Nephron (organoid): ENCODE results near the gene DACT2.
A peak's percentile ranks its signal among the peaks of the same experiment; 100 is the strongest.

ENCODE experiments used
- H3K27ac Mint-ChIP-seq, 3 experiments: 2 replicates each; pipeline ENCODE4 v1.8.0; 2020; ENCODE audit warnings: mixed read lengths in 3 of 3, mild to moderate bottlenecking in 2 of 3, moderate library complexity in 1 of 3
- H3K27me3 Mint-ChIP-seq: 2 replicates; pipeline ENCODE4 v1.8.0; 2021; ENCODE audit warnings: low read depth, mild to moderate bottlenecking, moderate library complexity, mixed read lengths
- H3K36me3 Mint-ChIP-seq: 2 replicates; pipeline ENCODE4 v1.8.0; 2020; ENCODE audit warnings: low read depth, mixed read lengths
- H3K4me1 Mint-ChIP-seq: 2 replicates; pipeline ENCODE4 v1.8.0; 2020; ENCODE audit warnings: mixed read lengths
- H3K4me3 Mint-ChIP-seq, 3 experiments: 2 replicates each; pipeline ENCODE4 v1.8.0; 2020; ENCODE audit warnings: mild to moderate bottlenecking in 3 of 3, mixed read lengths in 3 of 3, moderate library complexity in 2 of 3
- H3K9me3 Mint-ChIP-seq: 2 replicates; pipeline ENCODE4 v1.8.0; 2020; ENCODE audit warnings: mixed read lengths
- TF ChIP-seq, protein P1 (sequence below), 3 experiments: fragments of 200-600 bp; sonication (generic); IDR thresholded peaks; one replicate each; pipeline ENCODE4 v1.5.0; 2021; ENCODE audit warnings: antibody characterized with exemption in 3 of 3; ENCODE audit not compliant: unreplicated experiment in 3 of 3

Gene DACT2

DNA sequence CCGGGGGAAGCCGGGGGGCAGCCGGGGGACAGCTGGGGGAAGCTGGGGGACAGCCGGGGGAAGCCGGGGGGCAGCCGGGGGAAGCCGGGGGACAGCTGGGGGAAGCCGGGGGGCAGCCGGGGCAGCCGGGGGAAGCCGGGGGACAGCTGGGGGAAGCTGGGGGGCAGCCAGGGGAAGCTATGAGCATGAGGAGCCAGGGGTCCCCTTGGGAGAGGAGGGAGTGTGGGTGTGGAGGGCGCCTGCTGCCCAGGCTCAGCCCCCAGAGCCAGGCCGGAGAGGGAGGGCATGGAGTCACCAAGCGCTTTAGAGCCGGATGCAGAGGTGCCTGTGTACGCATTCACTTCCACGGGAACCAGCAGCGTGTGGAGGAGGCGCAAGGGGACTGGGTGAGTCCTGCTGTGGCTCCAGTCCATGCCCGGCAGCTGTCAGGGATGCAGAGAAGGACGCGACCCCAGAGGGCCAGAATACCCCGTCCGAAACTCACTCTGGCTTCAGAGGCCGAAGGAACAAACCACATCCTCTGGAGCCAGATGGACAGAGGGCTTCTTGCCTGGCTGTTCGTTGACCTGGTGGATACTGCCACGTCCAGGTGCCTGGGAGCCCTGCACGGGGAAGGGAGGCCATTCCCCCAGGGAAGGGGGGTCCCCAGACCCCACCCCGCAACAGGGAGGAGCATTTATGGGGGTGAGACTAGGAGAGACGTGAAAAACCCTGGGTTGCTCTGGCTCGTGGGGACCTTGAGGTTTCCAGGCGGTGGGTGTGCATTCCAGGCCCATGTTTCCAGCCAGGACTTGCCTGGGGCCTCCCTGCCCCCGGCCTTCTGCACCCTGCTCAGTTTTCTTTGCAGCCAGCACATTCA, 26.5 kb upstream of the DACT2 start:
- H3K27ac Mint-ChIP-seq, result no peak overlapping the region
- peaks cover 16% of the 10 kb centered on the region for H3K9me3 Mint-ChIP-seq
- peaks cover 35% of the 10 kb centered on the region for H3K27me3 Mint-ChIP-seq
- TF ChIP-seq, protein P1, sequence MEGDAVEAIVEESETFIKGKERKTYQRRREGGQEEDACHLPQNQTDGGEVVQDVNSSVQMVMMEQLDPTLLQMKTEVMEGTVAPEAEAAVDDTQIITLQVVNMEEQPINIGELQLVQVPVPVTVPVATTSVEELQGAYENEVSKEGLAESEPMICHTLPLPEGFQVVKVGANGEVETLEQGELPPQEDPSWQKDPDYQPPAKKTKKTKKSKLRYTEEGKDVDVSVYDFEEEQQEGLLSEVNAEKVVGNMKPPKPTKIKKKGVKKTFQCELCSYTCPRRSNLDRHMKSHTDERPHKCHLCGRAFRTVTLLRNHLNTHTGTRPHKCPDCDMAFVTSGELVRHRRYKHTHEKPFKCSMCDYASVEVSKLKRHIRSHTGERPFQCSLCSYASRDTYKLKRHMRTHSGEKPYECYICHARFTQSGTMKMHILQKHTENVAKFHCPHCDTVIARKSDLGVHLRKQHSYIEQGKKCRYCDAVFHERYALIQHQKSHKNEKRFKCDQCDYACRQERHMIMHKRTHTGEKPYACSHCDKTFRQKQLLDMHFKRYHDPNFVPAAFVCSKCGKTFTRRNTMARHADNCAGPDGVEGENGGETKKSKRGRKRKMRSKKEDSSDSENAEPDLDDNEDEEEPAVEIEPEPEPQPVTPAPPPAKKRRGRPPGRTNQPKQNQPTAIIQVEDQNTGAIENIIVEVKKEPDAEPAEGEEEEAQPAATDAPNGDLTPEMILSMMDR (IDR thresholded peaks at IDR 0.05; ENCODE audit: unreplicated experiment in 3 of 3), result no peak
- peaks cover 21% of the 10 kb centered on the region for H3K4me1 Mint-ChIP-seq
- peak overlapping the region in 1 of 3 experiments; percentile 22 for H3K4me3 Mint-ChIP-seq
- H3K36me3 Mint-ChIP-seq, result no peaks in the 10 kb centered on the region

DNA sequence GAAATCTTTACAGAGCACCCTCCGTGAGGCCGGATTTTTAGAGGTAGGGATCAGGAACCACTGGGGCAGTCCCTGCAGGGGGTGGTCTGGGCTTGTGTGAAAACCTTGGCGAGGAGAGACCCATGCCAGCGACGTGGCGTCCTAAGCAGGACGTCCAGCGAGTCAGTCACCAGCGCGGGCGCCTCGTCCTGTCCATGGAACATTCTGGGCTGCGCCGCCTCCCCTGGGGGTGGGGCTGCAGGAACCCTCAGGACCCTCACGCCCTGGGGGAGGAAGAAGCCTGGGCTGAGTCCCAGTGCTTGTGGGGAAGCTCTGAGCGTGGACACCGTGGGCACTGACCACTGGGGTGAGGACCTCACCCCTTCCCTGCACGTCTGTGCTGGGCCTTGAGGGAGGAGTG, 25.7 kb upstream of the DACT2 start:
- peaks cover 22% of the 10 kb centered on the region for H3K4me1 Mint-ChIP-seq
- peak overlapping the region in 1 of 3 experiments; percentile 24 for H3K27ac Mint-ChIP-seq
- no peaks in the 10 kb centered on the region for H3K36me3 Mint-ChIP-seq
- TF ChIP-seq, protein P1 (IDR thresholded peaks at IDR 0.05; ENCODE audit: unreplicated experiment in 3 of 3), result no peak
- no peak overlapping the region for H3K4me3 Mint-ChIP-seq
- H3K27me3 Mint-ChIP-seq, result peaks cover 35% of the 10 kb centered on the region
- peaks cover 10% of the 10 kb centered on the region for H3K9me3 Mint-ChIP-seq

DNA sequence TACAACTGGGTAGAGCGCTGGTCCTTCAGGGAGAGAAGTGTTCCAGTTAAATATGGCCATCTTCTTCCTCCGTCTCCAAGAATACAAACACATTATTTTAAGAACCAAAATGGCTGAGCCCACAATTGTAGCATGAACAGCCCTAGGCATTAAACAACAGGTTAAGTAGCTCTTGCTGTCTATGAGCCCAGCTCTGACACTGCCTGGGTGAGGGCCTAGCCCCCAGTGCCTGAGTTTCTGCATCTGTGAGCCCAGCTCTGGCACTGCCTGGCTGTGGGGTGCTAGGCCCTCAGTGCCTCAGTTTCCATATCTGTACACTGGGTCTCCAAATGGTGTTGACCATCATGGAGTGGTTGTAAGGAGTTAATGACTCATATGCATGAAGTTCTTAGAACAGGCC, 24.8 kb upstream of the DACT2 start:
- peaks cover 2% of the 10 kb centered on the region for H3K9me3 Mint-ChIP-seq
- no peak overlapping the region for H3K4me3 Mint-ChIP-seq
- H3K36me3 Mint-ChIP-seq, result no peaks in the 10 kb centered on the region
- H3K4me1 Mint-ChIP-seq, result peaks cover 22% of the 10 kb centered on the region
- TF ChIP-seq, protein P1 (IDR thresholded peaks at IDR 0.05; ENCODE audit: unreplicated experiment in 3 of 3), result no peak
- peaks cover 31% of the 10 kb centered on the region for H3K27me3 Mint-ChIP-seq
- peak overlapping the region in 1 of 3 experiments; percentile 2 for H3K27ac Mint-ChIP-seq

DNA sequence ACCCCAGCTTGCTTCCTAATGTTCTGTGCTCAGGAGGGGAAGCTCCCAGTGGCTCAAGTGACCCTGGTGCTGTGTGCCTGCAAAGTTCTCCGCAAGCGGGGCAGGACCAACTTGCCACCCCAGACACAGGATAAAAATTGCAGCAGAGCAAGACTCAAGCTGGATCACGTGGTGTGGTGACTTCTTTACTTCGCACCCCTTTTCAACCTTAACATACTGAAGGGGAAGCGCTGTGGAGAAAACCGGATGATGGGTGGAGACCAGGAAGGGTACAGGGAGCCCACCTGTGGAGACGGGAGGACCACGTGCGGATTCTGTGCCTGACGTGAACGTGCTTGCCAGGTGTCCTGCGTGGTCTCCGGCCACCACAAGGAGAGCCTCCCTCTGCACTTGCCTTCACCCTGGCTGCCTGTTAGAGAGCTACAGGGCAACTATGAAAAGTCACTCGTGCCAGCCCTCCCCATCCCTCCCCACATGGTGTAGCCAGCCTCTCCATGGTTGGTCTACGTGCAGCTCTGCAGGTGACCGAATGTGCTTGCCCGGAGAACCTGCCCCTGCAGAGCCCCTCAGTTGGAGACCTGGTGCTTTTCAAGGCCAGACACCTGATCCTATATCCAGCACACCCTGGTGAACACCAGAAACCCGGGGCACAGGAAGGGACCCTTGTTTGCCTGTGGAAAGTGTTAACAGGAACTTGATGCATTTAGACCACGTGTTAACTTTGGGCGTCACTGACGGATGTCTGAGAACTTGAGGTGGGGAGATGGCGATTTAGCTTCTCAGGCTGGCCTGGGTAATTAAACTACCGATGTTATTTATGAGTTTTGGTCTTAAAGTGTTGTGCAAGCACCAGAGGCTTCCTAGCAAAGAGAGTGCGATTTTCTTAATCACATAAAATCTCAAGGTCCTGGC, 23.9 kb upstream of the DACT2 start:
- Mint-ChIP-seq H3K27me3 (peaks cover 36% of the 10 kb centered on the region), H3K4me3 (no peak overlapping the region), H3K9me3 (peaks cover 4% of the 10 kb centered on the region), H3K27ac (peak overlapping the region in 1 of 3 experiments; percentile 2), H3K4me1 (peaks cover 22% of the 10 kb centered on the region), H3K36me3 (no peaks in the 10 kb centered on the region)
- TF ChIP-seq, protein P1 (IDR thresholded peaks at IDR 0.05; ENCODE audit: unreplicated experiment in 3 of 3), result no peak

DNA sequence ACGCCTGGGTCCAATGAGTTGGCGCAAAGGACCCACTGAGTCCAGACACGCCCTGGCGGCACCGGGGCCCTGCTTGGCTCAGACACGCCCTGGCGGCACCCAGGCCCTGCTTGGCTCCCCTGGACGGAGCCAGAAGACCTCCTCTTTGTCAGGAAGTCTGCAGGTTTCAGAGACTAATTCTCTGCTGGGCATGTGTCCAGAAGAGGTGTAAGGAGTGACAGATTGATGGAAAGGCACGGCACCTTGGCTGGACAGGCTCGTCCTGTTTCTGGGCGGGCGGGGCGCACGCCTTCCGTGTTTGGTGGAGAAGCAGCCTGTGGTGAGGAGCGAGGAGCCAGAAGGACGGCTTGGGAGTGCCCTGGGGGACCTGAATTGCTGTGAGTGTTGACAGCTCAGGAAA, 23.1 kb upstream of the DACT2 start:
- H3K4me3 Mint-ChIP-seq, result no peak overlapping the region

More for the DNA sequence above, 23.1 kb upstream of the DACT2 start:
- Mint-ChIP-seq H3K4me1 (peaks cover 19% of the 10 kb centered on the region), H3K36me3 (no peaks in the 10 kb centered on the region), H3K9me3 (peaks cover 4% of the 10 kb centered on the region), H3K27ac (no peak overlapping the region), H3K27me3 (peaks cover 41% of the 10 kb centered on the region)
- TF ChIP-seq, protein P1 (IDR thresholded peaks at IDR 0.05; ENCODE audit: unreplicated experiment in 3 of 3), result no peak
